GM04504 (cell line): ENCODE data around the gene PID1.
"Not testable (repeated sequence)": the region's sequence is repeated elsewhere in the genome, so short reads cannot be mapped to it uniquely, and the experiment has no call there.

ENCODE experiments used
- DNase-seq: peaks from one replicate; pipeline ENCODE4 v3.0.0-alpha.2; 2012; ENCODE audit warnings: low read depth

Gene PID1

GRCh38 chr2:229212241-229212640 lies 58.8 kb downstream of the PID1 start:
- no peak for DNase-seq

GRCh38 chr2:229210641-229211040 lies 60.4 kb downstream of the PID1 start:
- no peak for DNase-seq

- no peak for DNase-seq
Observed at GRCh38 chr2:229206548-229206947, 64.5 kb downstream of the PID1 start.

- DNase-seq: no peak
Observed at GRCh38 chr2:229205704-229206103, 65.4 kb downstream of the PID1 start.

- DNase-seq: no peak
Observed at GRCh38 chr2:229202646-229203045, 68.4 kb downstream of the PID1 start.

- no peak for DNase-seq
Observed at GRCh38 chr2:229201521-229201920, 69.6 kb downstream of the PID1 start.

GRCh38 chr2:229199267-229199666 lies 71.8 kb downstream of the PID1 start:
- DNase-seq: no peak

- DNase-seq: no peak
Observed at GRCh38 chr2:229196448-229196847, 74.6 kb downstream of the PID1 start.

- no peak for DNase-seq
Observed at GRCh38 chr2:229195346-229195947, 75.6 kb downstream of the PID1 start.

- no peak for DNase-seq
Observed at GRCh38 chr2:229193281-229193680, 77.8 kb downstream of the PID1 start.

- no peak for DNase-seq
Observed at GRCh38 chr2:229191413-229191812, 79.7 kb downstream of the PID1 start.

- not testable (repeated sequence) for DNase-seq
Observed at GRCh38 chr2:229187123-229187522, 84.0 kb downstream of the PID1 start.

- no peak for DNase-seq
Observed at GRCh38 chr2:229181641-229182040, 89.4 kb downstream of the PID1 start.

GRCh38 chr2:229180658-229181057 lies 90.4 kb downstream of the PID1 start:
- DNase-seq: no peak

- DNase-seq: no peak
Observed at GRCh38 chr2:229179628-229180027, 91.5 kb downstream of the PID1 start.

GRCh38 chr2:229178706-229179105 lies 92.4 kb downstream of the PID1 start:
- DNase-seq: no peak

- DNase-seq: no peak
Observed at GRCh38 chr2:229178117-229178516, 93.0 kb downstream of the PID1 start.

- DNase-seq: no peak
Observed at GRCh38 chr2:229176136-229176535, 95.0 kb downstream of the PID1 start.

GRCh38 chr2:229175497-229175863 lies 95.6 kb downstream of the PID1 start:
- DNase-seq: no peak

- DNase-seq: no peak
Observed at GRCh38 chr2:229174794-229175496, 96.1 kb downstream of the PID1 start.

GRCh38 chr2:229173825-229174359 lies 97.2 kb downstream of the PID1 start:
- DNase-seq: no peak

GRCh38 chr2:229170916-229171315 lies 100.2 kb downstream of the PID1 start:
- no peak for DNase-seq

- no peak for DNase-seq
Observed at GRCh38 chr2:229170171-229170570, 100.9 kb downstream of the PID1 start.

- DNase-seq: no peak
Observed at GRCh38 chr2:229169751-229170150, 101.3 kb downstream of the PID1 start.
